ENCODE measurements around the gene C20orf96. TPM values are rescaled to one million over a fixed set of nuclear protein-coding genes. Genes with fewer than 3 reads are reported as not detected.
"Not testable (repeated sequence)": the region's sequence is repeated elsewhere in the genome, so short reads cannot be mapped to it uniquely, and the experiment has no call there.

The C20orf96 gene
- polyA plus RNA-seq, 1 donor = 50.7 TPM

DNA sequence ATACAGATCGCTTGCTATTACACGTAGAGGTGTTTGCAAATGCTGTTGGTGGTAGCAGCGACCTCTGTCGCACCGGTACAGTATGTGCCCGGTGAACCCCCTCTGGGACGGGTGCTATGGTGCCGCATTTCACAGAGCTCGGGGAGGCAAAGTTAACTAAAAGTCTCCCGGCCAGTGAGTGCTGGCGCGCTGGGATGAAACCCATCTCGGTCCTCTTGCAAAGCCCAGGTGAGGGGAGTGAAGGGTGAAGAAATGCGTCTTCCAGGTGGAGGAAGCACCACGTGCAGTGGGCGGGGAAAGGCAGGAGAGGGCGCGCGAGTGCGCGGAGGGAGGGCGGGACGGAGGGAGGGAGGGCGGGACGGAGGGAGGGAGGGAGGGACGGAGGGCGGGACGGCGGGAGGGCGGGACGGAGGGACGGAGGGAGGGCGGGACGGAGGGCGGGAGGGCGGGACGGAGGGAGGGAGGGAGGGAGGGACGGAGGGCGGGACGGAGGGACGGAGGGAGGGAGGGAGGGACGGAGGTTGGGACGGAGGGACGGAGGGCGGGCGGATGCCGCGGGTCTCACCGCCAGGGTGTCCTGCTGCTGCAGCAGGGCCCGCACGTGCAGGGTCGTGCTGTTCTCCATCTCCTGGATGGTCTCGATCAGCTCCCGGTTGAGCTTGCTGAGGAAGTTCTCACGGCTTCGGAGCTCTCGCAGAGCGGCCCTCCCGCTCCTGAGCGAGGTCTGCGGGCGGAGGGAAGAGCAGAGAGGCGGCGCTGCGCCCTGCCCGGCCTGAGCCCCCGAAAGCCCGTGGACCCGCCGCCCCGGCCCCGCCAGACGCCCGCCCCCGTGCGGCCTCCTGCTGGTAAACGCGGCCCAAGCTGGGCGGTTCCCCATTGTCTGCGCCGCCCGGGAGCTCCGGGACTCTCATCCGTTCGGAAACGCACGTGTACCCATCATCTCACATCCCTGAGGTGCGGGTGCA lies 11.7 kb downstream of the C20orf96 start:
- DNase-seq = no peak

DNA sequence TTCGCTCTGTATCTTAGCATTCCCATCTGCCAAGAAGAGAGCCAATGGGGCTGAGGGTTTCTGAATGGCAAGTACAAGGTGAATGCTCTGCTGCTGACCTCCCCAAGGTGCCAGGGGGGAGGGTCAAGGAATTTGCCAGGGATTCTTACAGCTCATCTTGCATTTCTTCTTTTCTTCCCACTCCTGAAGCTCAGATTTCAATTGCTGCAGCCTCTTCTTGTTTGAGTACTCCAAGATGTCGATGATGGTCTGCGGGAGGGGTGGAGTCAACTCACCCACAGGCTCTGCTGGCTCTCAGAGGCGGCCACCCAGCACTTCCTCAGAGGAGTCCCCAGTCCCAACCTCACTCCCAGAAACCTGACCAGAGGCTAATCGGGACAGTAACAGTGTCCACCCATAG lies 12.4 kb downstream of the C20orf96 start:
- no peak for DNase-seq

GRCh38 chr20:277496-277781 lies 13.1 kb downstream of the C20orf96 start:
- no peak for DNase-seq

GRCh38 chr20:276620-277495 lies 13.7 kb downstream of the C20orf96 start:
- no peak for DNase-seq

DNA sequence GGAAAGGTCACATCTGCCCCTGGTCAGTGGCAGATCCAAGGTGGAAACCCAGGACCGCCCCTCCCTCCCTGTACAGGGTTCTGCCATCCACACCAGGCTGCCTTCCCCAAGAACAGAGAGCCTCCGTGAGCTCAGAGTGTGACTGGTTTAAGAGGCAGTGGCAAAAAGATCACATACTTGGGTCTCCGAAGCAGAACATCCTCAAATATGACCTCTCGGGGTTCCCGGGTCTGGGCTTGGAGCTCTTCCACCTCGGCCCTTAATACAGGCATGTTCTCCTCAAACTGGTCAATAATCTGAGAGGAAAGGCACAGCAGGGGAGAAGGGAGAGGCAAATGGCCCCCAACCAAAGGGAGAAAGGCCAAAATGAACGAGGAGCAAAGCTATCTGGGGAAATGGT lies 14.8 kb downstream of the C20orf96 start:
- DNase-seq = no peak

DNA sequence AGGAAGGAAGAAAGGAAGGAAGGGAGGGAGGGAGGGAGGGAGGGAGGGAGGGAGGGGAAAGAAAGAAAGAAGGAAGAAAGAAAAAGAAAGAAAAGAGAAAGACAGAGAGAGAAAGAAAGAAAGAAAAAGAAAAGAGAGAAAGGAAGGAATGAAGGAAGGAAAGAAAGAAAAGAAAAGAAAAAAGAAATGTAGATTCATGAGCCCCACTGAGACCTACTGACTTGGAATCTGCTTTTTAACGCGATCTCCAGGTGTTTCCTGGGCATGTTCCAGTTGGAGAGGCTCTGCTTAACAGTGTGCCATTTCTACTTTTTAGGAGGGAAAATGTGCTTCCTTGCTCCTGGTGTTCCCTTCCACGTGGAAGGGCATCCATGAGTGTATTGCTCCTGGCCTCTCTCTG lies 16.7 kb downstream of the C20orf96 start:
- DNase-seq = no peak

- no peak for DNase-seq
Observed at GRCh38 chr20:272718-273117, 17.8 kb downstream of the C20orf96 start.

- DNase-seq = no peak
Observed at GRCh38 chr20:271528-271927, 19.0 kb downstream of the C20orf96 start.

DNA sequence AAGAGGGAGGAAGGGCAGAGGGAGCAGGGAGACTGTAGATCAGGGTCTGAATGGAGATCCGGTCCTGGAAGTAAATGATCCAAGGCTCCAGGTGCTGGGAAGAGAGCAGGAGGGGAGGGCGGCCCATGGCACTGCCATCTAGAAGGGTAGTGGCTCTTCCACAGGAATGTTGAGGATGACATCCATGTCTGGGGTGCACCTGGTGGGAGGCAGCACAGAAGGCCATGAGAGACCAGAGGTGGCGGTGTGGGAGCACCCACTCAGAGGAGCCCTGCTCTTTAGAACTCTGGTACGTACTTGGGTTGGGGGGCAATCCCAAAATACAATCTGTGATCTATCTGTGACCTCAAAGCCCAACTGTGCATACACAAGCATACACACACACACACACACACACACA lies 19.5 kb downstream of the C20orf96 start:
- no peak for DNase-seq

GRCh38 chr20:270517-270916 lies 20.0 kb downstream of the C20orf96 start:
- no peak for DNase-seq

GRCh38 chr20:266596-267562 lies 23.7 kb downstream of the C20orf96 start:
- DNase-seq = peak; percentile 83

DNA sequence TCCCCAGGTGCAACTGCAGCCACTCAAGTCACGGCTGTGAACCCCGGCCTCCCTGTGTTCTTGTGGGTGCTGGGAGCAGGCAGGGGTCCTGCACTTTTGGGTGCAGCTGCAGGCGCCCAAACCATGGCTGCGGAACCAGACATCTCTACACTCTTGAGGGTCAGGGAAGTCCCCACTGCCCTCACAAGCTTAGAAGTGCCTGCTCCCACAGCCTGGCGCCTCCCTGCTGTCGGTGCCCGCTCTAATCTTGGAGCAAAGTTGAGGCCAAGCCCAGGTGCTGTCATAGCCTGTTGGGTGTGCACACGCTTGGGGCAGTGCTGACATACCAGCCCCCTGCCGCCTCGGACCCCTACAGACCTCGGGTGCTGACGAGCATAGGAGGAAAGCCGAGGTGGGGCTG lies 26.8 kb downstream of the C20orf96 start:
- no peak for DNase-seq

DNA sequence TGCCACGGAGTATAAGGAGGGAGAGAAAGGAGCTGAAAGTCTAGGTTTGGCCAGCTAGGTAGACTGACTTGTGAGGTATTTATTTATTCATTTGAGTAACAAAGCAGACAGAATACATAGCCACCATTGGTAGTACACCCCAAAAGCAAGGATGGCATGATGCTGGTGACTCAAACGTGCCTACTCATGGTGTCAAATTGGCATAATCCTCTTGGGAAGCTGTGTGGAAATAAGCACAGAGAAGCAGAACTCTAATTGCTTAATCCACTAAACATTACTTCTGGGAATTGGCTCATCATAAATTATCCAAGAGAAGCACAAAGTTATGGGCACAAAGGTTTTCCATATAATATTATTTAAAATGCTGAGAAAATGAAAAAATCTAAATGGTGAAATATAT lies 30.6 kb downstream of the C20orf96 start:
- no peak for DNase-seq

DNA sequence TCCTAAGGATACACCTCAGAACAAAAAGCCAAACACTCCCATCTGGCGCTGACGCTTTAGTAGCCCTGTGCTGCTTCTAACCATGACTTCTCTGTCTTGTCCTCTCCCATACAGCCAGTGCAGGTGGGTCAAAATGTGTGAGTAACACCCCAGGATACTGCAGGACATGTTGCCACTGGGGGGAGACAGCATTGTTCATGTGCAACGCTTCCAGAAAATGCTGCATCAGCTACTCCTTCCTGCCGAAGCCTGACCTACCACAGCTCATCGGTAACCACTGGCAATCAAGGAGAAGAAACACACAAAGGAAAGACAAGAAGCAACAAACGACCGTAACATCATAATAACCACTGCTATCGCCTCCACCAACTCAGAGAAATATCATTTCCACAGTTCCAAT lies 31.6 kb downstream of the C20orf96 start:
- DNase-seq = no peak

DNA sequence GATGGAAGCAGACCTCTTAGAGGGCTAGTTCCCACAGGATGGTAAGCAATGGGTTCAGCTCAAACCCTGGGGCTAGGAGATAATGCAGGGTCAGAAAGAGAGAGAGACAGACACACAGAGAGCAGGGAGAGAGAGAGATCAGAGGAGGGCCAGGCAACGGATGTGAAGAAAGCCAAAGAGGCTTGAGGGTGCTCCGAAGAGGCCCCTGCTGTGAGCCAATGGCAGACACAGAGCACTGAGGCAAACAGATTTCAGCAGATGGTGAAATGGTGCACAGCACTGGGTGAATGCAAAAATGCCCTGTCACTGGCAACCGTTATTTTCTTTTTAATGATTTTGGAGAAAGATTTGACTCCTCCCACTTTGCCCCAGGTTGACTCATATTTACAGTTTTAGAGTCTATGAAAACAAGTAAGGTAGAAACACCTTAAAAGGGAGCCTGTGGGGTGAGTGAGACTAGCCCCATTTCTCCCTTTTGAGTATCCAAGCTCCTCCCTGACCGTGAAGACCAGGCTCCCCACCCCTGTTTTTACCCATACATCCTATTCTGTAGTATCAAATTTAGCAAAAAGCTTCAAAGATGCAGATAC lies 32.2 kb downstream of the C20orf96 start:
- no peak for DNase-seq

- DNase-seq = no peak
Observed at GRCh38 chr20:257419-257818, 33.1 kb downstream of the C20orf96 start, which contains the start of gene DEFB132. DEFB132 (plus strand) TSS chr20:257724; CDS start chr20:257779, 55 bp downstream.

- DNase-seq = not testable (repeated sequence)
Observed at GRCh38 chr20:253447-253846, 37.1 kb downstream of the C20orf96 start.

DNA sequence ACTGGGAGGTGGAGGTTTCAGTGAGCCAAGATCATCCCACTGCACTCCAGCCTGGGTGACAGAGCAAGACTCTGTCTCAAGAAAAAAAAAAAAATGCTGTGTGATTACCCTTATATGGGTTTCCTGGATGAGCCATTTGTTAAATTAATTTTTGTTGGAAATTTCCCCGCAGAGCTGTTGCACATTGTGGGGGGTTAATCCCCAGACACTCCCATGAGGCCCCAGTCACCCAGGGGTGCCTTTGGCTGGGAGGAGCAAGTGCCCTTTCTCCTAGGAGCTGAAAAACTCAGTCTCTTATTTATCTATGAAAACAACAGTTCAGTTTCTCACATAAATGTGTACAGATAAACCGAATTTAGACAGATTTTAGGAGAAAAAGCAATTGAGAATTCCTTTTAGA lies 37.7 kb downstream of the C20orf96 start:
- no peak for DNase-seq

DNA sequence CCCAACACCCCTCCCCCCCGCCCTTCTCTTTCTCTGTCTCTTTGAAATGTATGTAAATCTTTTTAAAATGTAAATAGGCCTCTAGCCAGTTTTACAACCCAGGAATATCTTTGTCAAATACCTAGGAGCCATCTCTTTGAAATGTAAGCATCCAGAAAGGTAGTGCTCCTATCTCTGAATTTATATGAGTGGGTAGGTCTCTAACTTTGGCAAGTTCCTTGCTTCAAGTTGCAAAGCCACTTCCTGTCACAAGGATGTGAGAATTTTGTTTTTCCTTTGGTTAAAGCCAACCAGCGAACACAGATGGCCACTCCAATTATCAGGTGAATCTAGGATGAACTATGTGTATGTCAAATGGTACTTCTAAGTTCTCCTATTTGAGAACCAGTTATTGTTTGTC lies 39.2 kb downstream of the C20orf96 start:
- no peak for DNase-seq

GRCh38 chr20:242905-243304 lies 47.6 kb downstream of the C20orf96 start:
- no peak for DNase-seq

GRCh38 chr20:237929-238328 lies 52.6 kb downstream of the C20orf96 start:
- DNase-seq = no peak

DNA sequence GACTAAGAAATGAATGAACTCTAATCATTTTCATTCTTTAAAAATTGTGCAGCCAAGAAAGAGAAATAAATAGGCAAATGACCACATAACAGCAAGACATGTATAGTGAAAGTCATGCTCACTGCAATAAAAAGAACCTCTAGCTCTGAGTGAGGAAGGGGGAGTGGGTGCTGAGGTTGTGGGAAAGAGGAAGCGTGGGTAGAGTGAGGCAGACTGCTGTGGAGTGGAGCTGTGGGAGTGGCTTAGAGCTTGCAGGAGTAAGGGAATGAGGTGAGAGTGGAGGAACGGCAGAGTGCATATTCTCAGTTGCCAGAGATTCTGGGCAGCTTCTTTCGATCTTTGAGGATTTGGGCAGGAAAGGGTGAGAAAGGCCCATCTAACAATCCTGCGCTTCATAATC lies 53.1 kb downstream of the C20orf96 start:
- no peak for DNase-seq
